Caco-2 (cell line): ENCODE measurements around the gene VASH1. TPM values are rescaled to one million over a fixed set of nuclear protein-coding genes. Genes with fewer than 3 reads are reported as not detected.
A peak's percentile ranks its signal among the peaks of the same experiment; 100 is the strongest.

Experiments used
- BruUV-seq: library from RNA; stranded (reverse); fragments of 400-500 nt; replicated peaks from 2 replicates; lab custom pipeline; 2021; lab: Mats Ljungman, UMichigan
- CTCF ChIA-PET: fragments of 300-600 bp; sonication (Branson Sonifier 250); formaldehyde crosslinking; loops from one replicate; lab custom pipeline; 2022; ENCODE audit warnings: antibody characterized with exemption; lab: Charles Lee
- POLR2A ChIA-PET: fragments of 300-600 bp; sonication (Branson Sonifier 250); formaldehyde crosslinking; loops from one replicate; lab custom pipeline; 2022; ENCODE audit warnings: antibody characterized with exemption; lab: Charles Lee
- DNase-seq, 2 experiments: peaks; one replicate each; pipeline versions ENCODE4 v3.0.0 to v3.0.0-alpha.2; 2020 to 2022
- H3K27me3 ChIP-seq: replicated peaks from 2 replicates; pipeline ENCODE4 v1.6.0; 2011; ENCODE audit warnings: low read length; ENCODE audit not compliant: control insufficient read depth, insufficient read depth
- H3K36me3 ChIP-seq: 2 replicates; pipeline ENCODE4 v1.5.1; 2011; ENCODE audit warnings: low read length; ENCODE audit not compliant: control insufficient read depth, insufficient read depth
- H3K4me1 ChIP-seq: fragments of 250-450 bp; sonication (Bioruptor Pico); 2 replicates; pipeline ENCODE4 v1.5.1; 2020; ENCODE audit warnings: mild to moderate bottlenecking
- H3K4me3 ChIP-seq: 2 replicates; pipeline ENCODE4 v1.5.1; 2011; ENCODE audit warnings: low read depth, mild to moderate bottlenecking, control low read depth, low read length
- H3K9me3 ChIP-seq: fragments of 250-450 bp; sonication (Bioruptor Pico); 2 replicates; pipeline ENCODE4 v1.5.1; 2020; ENCODE audit warnings: mild to moderate bottlenecking, moderate library complexity
- H3K27ac Mint-ChIP-seq: one replicate; pipeline ENCODE4 v1.8.0; 2022; ENCODE audit warnings: mixed read lengths; ENCODE audit not compliant: unreplicated experiment
- H3K27me3 Mint-ChIP-seq: one replicate; pipeline ENCODE4 v1.8.0; 2022; ENCODE audit warnings: mixed read lengths; ENCODE audit not compliant: insufficient read depth, unreplicated experiment
- H3K36me3 Mint-ChIP-seq: one replicate; pipeline ENCODE4 v1.8.0; 2022; ENCODE audit warnings: mild to moderate bottlenecking, mixed read lengths; ENCODE audit not compliant: insufficient read depth, unreplicated experiment
- H3K4me1 Mint-ChIP-seq: one replicate; pipeline ENCODE4 v1.8.0; 2022; ENCODE audit warnings: low read depth, mixed read lengths; ENCODE audit not compliant: unreplicated experiment
- H3K4me3 Mint-ChIP-seq: one replicate; pipeline ENCODE4 v1.8.0; 2022; ENCODE audit warnings: mild to moderate bottlenecking, moderate library complexity, mixed read lengths; ENCODE audit not compliant: unreplicated experiment
- H3K9me3 Mint-ChIP-seq: one replicate; pipeline ENCODE4 v1.8.0; 2022; ENCODE audit warnings: mixed read lengths; ENCODE audit not compliant: unreplicated experiment
- intact Hi-C: fragments of 100-400 bp; cut with micrococcal nuclease; formaldehyde crosslinking; loops from one replicate; pipeline ENCODE4 v1.10.0; 2022; ENCODE audit not compliant: unreplicated experiment
- total RNA-seq: library from RNA; stranded (reverse); gene quantifications from 2 replicates; pipeline ENCODE4 v1.2.3, GENCODE V29; 2022
- TF ChIP-seq, protein P1 (sequence below), 2 experiments: fragments of 200-600 bp in 1 of 2; IDR thresholded peaks; 1 replicate in 1 of 2; 2 replicates in 1 of 2; pipeline versions ENCODE4 v1.5.1 to v1.8.0; 2011 to 2022; ENCODE audit warnings: antibody characterized with exemption in 1 of 2, control low read depth in 1 of 2, inconsistent platforms in 1 of 2, low read depth in 1 of 2, low read length in 1 of 2, mild to moderate bottlenecking in 1 of 2, moderate library complexity in 1 of 2; ENCODE audit not compliant: insufficient read depth in 1 of 2, severe bottlenecking in 1 of 2, unreplicated experiment in 1 of 2

The VASH1 gene
- total RNA-seq, 1 experiment from 2014 or later: 0.18 TPM

DNA sequence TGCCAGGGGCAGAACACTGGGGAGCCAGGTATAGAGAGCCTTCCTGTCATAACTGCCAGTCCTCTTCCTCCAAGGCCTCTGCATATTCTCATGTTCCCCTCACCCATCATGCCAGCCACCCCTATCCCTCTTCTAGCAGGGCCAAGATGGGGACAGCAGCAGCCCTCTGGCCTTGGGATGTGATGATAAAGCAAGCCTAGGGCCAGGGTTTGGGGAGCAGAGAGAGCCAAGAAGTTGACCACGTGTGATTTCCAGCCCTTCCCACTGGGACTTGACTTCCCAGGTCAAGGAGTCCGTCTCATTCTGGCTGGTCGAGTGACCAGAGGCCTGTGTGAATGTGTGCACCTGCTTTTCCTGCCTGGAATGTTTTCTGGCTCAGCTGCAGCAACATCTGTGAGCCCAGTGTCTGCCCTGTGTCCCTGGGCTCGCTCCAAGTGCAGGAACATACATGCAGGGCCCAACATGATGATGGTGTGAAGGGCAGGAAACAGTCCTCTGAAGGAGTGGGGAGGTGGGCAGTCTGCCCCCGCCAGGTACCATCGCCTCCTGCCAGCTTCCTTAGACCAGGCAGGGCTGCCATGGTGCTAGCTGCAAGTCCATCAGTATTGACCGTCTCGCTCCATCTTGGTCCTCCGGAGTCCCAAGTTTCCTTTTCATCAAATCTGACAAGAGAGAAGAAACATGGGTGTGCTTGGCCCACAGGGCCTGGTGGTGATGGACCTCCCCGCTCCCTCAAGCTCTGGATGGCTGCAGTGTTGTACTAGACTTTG lies 21.0 kb downstream of the VASH1 start:
- H3K4me1 ChIP-seq: no peaks in the 10 kb centered on the region
- Mint-ChIP-seq H3K27ac (peak overlapping the region; percentile 32), H3K9me3 (no peaks in the 10 kb centered on the region), H3K4me3 (no peak overlapping the region), H3K27me3 (no peaks in the 10 kb centered on the region), H3K4me1 (no peaks in the 10 kb centered on the region), H3K36me3 (peaks cover 7% of the 10 kb centered on the region)
- no TSS peak for BruUV-seq
- no peaks in the 10 kb centered on the region for H3K9me3 ChIP-seq
- no peaks in the 10 kb centered on the region for H3K36me3 ChIP-seq
- ChIA-PET POLR2A (no interaction called here), CTCF (no interaction called here)
- no peak for DNase-seq
- H3K27me3 ChIP-seq: no peaks in the 10 kb centered on the region
- TF ChIP-seq, protein P1, sequence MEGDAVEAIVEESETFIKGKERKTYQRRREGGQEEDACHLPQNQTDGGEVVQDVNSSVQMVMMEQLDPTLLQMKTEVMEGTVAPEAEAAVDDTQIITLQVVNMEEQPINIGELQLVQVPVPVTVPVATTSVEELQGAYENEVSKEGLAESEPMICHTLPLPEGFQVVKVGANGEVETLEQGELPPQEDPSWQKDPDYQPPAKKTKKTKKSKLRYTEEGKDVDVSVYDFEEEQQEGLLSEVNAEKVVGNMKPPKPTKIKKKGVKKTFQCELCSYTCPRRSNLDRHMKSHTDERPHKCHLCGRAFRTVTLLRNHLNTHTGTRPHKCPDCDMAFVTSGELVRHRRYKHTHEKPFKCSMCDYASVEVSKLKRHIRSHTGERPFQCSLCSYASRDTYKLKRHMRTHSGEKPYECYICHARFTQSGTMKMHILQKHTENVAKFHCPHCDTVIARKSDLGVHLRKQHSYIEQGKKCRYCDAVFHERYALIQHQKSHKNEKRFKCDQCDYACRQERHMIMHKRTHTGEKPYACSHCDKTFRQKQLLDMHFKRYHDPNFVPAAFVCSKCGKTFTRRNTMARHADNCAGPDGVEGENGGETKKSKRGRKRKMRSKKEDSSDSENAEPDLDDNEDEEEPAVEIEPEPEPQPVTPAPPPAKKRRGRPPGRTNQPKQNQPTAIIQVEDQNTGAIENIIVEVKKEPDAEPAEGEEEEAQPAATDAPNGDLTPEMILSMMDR (IDR thresholded peaks at IDR 0.05; ENCODE audit: insufficient read depth in 1 of 2, low read depth in 1 of 2, low read length in 1 of 2, severe bottlenecking in 1 of 2, unreplicated experiment in 1 of 2): no peak
- H3K4me3 ChIP-seq: no peak overlapping the region
- intact Hi-C loops: no loop called here

DNA sequence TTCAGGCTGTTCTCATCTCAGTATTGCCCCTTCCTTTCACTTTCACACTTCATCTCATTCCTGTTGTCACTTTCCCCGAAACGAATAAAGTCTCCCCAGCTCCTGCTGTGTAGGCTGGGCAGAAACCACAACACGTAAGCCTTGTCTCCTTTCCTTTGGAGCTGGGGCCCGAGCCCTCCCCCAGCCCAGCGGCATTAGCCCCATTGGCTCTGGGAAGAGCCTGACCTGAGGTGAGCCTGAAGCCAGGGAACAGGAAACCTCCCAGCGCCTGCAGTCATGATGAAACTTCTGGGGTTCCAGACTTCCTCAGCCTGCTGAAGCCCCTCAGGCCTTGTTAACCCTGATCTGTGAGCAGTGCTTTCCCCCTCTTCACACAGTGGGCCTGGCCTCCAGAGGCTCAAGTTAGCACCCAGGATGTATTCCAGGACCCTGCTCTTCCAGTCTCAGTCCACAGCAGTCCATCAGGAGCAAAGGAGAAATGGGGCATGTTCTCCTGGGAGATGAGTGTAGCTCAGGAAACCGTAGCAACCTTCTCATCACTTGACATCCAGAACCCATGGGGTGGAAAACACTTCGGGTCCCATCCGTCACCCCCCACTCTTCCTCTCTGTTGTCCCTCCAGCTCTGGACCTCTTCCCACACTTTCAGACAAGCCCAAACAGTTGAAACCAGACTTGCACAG lies 21.8 kb downstream of the VASH1 start:
- no peaks in the 10 kb centered on the region for H3K27me3 ChIP-seq
- no peaks in the 10 kb centered on the region for H3K36me3 ChIP-seq
- Mint-ChIP-seq H3K4me3 (no peak overlapping the region), H3K27ac (peak overlapping the region; percentile 32), H3K36me3 (peaks cover 7% of the 10 kb centered on the region), H3K27me3 (no peaks in the 10 kb centered on the region), H3K9me3 (no peaks in the 10 kb centered on the region), H3K4me1 (no peaks in the 10 kb centered on the region)
- intact Hi-C loops: no loop called here
- no peak overlapping the region for H3K4me3 ChIP-seq
- no TSS peak for BruUV-seq
- TF ChIP-seq, protein P1 (IDR thresholded peaks at IDR 0.05; ENCODE audit: insufficient read depth in 1 of 2, low read depth in 1 of 2, low read length in 1 of 2, severe bottlenecking in 1 of 2, unreplicated experiment in 1 of 2): no peak
- DNase-seq: no peak
- no peaks in the 10 kb centered on the region for H3K4me1 ChIP-seq
- POLR2A ChIA-PET: no interaction called here
- CTCF ChIA-PET: interaction anchor here (1.1 kb wide), 1 partner anchor 66 kb away, joined by 3 read pairs; no protein-coding TSS in a partner anchor
- H3K9me3 ChIP-seq: no peaks in the 10 kb centered on the region

GRCh38 chr14:76784266-76784874 lies 23.1 kb downstream of the VASH1 start:
- Mint-ChIP-seq H3K4me3 (no peak overlapping the region), H3K36me3 (peaks cover 7% of the 10 kb centered on the region), H3K4me1 (no peaks in the 10 kb centered on the region), H3K27me3 (no peaks in the 10 kb centered on the region), H3K9me3 (no peaks in the 10 kb centered on the region), H3K27ac (no peak overlapping the region)
- H3K36me3 ChIP-seq: no peaks in the 10 kb centered on the region
- H3K9me3 ChIP-seq: no peaks in the 10 kb centered on the region
- no peaks in the 10 kb centered on the region for H3K4me1 ChIP-seq
- DNase-seq: no peak
- ChIA-PET CTCF (interaction anchor here (0.6 to 1.8 kb wide), 11 partner anchors 9 to 683 kb away, joined by 3 to 21 read pairs (median 5); partner anchors contain the start of gene ANGEL1), POLR2A (interaction anchor here (0.7 kb wide), 1 partner anchor 28 kb away, joined by 4 read pairs; the partner anchor contains the start of gene ANGEL1)
- TF ChIP-seq, protein P1 (IDR thresholded peaks at IDR 0.05; ENCODE audit: insufficient read depth in 1 of 2, low read depth in 1 of 2, low read length in 1 of 2, severe bottlenecking in 1 of 2, unreplicated experiment in 1 of 2): no peak
- intact Hi-C loops: no loop called here
- H3K27me3 ChIP-seq: no peaks in the 10 kb centered on the region
- no peak overlapping the region for H3K4me3 ChIP-seq
- BruUV-seq: no TSS peak
